ENCODE data around the gene DAB2IP.
A peak's percentile ranks its signal among the peaks of the same experiment; 100 is the strongest.

DAB2IP gene

DNA sequence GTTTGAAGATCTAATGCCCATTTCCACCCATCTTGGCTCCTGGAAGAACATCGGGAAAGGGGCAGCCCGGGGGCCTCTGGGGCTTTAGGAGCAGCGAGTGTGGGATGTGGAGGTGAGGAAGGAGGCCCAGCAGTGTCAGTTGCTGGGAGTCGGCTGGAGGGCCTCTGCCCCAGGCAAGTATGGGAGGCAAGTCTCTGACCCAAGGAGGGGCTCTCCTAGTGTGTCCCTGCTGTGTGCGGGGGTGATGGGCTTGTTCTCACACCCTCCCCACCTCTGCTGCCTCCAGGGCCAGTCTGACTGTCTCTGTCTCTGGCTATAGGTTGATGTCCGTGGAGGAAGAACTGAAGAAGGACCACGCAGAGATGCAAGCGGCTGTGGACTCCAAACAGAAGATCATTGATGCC, 129.7 kb downstream of the DAB2IP start:
- Histone ChIP-seq H3K4me1 (ENCODE audit: insufficient read depth, low read length) (peaks cover 20% of the 10 kb centered on the region), H3K36me3 (ENCODE audit: insufficient read depth, low read length) (peaks cover 68% of the 10 kb centered on the region), H3K27ac (ENCODE audit: low read depth, low read length) (peak overlapping the region; percentile 42), H3K9me3 (ENCODE audit: low read length) (no peaks in the 10 kb centered on the region), H3K27me3 (ENCODE audit: control insufficient read depth in 1 of 2, insufficient read depth in 2 of 2, low read length in 2 of 2) (no peaks in the 10 kb centered on the region), H3K4me3 (ENCODE audit: low read depth in 1 of 2, low read length in 2 of 2) (no peak overlapping the region), H3K9ac (ENCODE audit: low read length) (no peak overlapping the region)

DNA sequence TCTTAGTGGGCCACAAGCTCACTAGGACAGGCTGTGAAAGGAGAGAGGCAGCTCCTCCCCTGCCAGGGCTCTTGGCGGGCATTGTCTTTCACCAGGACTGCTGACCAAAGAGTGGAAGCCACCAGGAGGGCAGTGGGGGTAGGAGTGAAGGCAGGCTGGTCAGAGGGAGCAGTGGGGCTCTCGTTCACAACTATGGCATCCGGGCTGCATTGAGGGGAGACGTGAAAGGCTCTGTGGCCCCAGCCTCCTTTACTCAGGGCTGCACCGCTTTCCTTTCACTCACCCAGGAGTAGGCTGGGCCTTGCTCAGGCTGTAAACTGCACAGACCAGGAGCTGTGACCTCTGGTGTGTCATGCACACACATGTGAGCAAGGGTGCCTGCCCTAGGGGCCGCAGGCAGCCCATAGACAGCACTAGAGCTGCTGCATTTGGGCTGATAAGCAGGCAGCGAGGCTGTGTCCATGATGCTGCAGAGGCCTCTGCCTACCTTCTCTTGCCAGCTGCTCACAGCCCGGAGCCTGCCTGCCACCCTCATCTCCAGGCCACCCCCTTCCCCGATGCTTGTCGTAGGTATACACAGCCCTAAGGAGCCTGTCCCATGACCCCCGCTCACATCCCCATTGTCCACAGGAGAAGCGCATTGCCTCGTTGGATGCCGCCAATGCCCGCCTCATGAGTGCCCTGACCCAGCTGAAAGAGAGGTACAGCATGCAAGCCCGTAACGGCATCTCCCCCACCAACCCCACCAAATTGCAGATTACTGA, 130.4 kb downstream of the DAB2IP start:
- Histone ChIP-seq H3K9me3 (ENCODE audit: low read length) (no peaks in the 10 kb centered on the region), H3K27me3 (ENCODE audit: control insufficient read depth in 1 of 2, insufficient read depth in 2 of 2, low read length in 2 of 2) (no peaks in the 10 kb centered on the region), H3K27ac (ENCODE audit: low read depth, low read length) (no peak overlapping the region), H3K4me3 (ENCODE audit: low read depth in 1 of 2, low read length in 2 of 2) (no peak overlapping the region), H3K9ac (ENCODE audit: low read length) (no peak overlapping the region), H3K4me1 (ENCODE audit: insufficient read depth, low read length) (peaks cover 20% of the 10 kb centered on the region), H3K36me3 (ENCODE audit: insufficient read depth, low read length) (peaks cover 60% of the 10 kb centered on the region)

DNA sequence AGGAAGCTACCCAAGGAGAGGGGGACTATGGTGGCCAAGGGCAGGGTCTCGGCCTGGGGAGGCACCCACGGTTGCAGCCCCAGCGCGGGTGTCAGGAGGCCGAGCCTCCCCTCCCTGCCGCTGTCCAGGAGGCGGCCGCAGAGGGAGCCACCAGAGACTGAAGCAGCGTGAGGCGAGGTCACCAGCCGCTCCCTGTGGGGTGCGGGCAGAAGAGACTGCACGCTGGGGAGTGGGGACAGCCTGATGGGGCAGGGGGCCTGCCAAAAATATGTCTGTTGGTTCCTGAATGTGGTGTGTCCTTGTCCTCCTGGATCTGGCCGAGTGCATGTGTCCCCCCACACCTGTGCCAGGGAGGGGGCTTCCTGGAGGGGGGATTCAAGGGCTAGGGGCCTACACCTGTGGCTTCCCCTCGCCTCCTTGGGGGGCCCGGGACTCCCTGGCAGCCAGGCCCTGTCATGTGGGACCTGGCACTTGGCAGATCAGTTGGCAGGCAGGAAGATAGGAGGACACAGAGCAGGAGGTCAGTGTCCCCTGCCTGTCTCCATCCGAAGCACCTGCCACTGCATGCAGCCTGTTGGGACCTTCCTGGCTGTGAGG, 131.2 kb downstream of the DAB2IP start:
- H3K36me3 ChIP-seq (ENCODE audit: insufficient read depth, low read length) = peaks cover 53% of the 10 kb centered on the region
- no peaks in the 10 kb centered on the region for H3K9me3 ChIP-seq (ENCODE audit: low read length)
- no peak overlapping the region for H3K9ac ChIP-seq (ENCODE audit: low read length)
- peaks cover 20% of the 10 kb centered on the region for H3K4me1 ChIP-seq (ENCODE audit: insufficient read depth, low read length)
- H3K27me3 ChIP-seq (ENCODE audit: control insufficient read depth in 1 of 2, insufficient read depth in 2 of 2, low read length in 2 of 2) = no peaks in the 10 kb centered on the region
- H3K4me3 ChIP-seq (ENCODE audit: low read depth in 1 of 2, low read length in 2 of 2) = no peak overlapping the region
- H3K27ac ChIP-seq (ENCODE audit: low read depth, low read length) = no peak overlapping the region

DNA sequence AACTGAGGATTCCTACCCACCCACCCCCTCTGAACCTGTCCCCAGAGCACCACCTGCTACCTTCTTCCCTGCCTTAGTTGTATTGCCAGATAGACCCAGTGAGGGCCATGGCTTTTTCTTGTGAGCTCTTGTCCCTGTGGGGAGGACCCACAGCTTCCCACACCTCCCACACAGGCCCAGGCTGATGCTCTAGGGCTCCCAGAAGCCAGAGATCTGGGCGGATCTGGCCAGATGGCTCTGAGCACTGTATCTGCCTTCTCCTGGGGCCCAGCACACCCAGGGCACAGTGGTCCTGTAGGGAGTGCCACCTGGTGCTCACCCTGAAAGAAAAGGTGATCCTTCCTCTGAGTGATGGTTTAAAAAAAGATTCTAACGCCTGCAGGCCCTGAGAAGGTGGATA, 131.7 kb downstream of the DAB2IP start:
- Histone ChIP-seq H3K9ac (ENCODE audit: low read length) (no peak overlapping the region), H3K4me3 (ENCODE audit: low read depth in 1 of 2, low read length in 2 of 2) (no peak overlapping the region), H3K4me1 (ENCODE audit: insufficient read depth, low read length) (peaks cover 20% of the 10 kb centered on the region), H3K9me3 (ENCODE audit: low read length) (no peaks in the 10 kb centered on the region), H3K27me3 (ENCODE audit: control insufficient read depth in 1 of 2, insufficient read depth in 2 of 2, low read length in 2 of 2) (no peaks in the 10 kb centered on the region), H3K27ac (ENCODE audit: low read depth, low read length) (peak overlapping the region; percentile 20), H3K36me3 (ENCODE audit: insufficient read depth, low read length) (peaks cover 49% of the 10 kb centered on the region)

DNA sequence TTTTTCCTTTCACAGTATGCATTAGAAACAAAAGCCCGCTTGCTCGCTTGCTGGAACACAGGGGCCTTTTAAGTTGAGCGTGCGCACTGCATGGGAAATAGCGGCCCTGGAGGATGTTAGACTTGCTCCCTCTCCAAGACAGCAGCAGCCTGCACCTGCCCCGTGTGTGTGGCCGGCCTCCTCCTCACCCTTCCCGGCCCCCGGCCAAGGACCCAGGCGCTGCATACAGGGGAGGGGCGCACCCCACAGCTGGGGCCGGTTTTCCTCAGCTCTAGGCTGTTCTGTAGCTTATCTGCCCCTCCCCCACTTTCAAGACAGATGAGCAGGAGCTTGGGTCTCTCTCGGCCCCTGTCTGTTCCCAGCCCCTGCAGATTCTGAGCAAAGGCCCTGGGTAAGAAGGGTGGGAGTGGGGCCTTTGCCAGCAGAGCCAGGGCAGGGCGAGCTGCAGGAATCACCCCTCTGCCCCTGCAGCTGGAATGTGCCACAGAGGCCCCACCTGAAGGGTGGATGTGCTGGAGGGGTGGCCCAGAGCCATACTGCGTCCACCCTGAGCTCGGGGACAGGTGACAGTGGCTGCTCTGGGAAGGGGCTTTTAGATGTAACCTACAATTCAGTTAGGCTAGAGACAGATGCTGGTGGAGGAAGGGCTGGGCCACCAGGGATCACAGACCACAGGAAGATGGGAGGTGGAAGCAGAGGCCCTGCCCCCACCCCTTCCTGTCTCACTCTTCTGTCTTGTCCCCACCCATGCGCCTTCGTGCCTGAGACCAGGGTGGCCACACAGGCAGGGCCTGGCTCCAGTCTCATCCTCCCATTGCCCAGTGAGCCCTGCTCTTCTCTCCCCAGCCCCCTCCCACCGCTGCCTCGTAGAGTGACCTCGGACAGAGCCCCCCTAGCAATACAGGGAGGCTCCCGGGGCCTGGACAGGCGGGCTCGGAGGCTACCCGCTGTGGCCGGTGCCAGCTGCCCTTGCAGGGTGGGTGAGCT, 132.4 kb downstream of the DAB2IP start:
- Histone ChIP-seq H3K4me1 (ENCODE audit: insufficient read depth, low read length) (peaks cover 14% of the 10 kb centered on the region), H3K27me3 (ENCODE audit: control insufficient read depth in 1 of 2, insufficient read depth in 2 of 2, low read length in 2 of 2) (no peaks in the 10 kb centered on the region), H3K27ac (ENCODE audit: low read depth, low read length) (peak overlapping the region; percentile 20), H3K4me3 (ENCODE audit: low read depth in 1 of 2, low read length in 2 of 2) (no peak overlapping the region), H3K9me3 (ENCODE audit: low read length) (no peaks in the 10 kb centered on the region), H3K9ac (ENCODE audit: low read length) (no peak overlapping the region), H3K36me3 (ENCODE audit: insufficient read depth, low read length) (peaks cover 45% of the 10 kb centered on the region)

DNA sequence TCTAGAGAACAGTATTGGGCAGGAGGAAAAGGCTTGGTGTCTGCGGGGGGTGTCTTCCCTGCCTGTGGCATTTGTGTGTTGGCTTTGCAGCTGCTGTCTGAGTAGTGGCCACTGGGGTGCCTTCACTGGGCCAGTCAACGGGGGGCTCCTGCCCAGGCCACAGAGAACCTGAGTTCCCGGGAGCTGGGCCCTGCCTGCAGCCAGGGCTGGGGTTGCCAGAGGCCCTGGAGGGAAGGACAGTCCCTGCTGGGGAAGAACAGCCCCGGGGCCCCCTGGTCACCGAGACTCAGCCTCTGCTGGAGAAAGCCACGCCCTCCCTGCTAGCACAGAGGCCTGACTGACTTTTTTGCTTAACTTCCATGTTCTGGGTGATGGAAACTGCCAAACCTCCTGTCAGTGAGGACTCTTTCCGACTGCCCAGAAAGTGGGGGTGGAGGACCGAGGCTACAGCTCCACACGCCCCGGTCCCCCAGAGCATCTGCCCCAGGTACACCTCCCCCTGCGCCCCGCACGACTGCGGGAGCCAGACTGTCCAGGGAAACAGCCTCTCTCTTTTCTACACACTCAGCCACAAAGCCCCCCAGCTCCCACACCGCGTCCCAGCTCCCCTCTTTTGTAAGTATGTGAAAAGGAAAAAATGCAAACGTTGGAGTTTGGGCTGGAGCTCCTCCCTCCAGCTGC, 133.4 kb downstream of the DAB2IP start:
- Histone ChIP-seq H3K36me3 (ENCODE audit: insufficient read depth, low read length) (peaks cover 45% of the 10 kb centered on the region), H3K4me1 (ENCODE audit: insufficient read depth, low read length) (peaks cover 4% of the 10 kb centered on the region), H3K9ac (ENCODE audit: low read length) (no peak overlapping the region), H3K9me3 (ENCODE audit: low read length) (no peaks in the 10 kb centered on the region), H3K27me3 (ENCODE audit: control insufficient read depth in 1 of 2, insufficient read depth in 2 of 2, low read length in 2 of 2) (no peaks in the 10 kb centered on the region), H3K27ac (ENCODE audit: low read depth, low read length) (no peak overlapping the region), H3K4me3 (ENCODE audit: low read depth in 1 of 2, low read length in 2 of 2) (no peak overlapping the region)

DNA sequence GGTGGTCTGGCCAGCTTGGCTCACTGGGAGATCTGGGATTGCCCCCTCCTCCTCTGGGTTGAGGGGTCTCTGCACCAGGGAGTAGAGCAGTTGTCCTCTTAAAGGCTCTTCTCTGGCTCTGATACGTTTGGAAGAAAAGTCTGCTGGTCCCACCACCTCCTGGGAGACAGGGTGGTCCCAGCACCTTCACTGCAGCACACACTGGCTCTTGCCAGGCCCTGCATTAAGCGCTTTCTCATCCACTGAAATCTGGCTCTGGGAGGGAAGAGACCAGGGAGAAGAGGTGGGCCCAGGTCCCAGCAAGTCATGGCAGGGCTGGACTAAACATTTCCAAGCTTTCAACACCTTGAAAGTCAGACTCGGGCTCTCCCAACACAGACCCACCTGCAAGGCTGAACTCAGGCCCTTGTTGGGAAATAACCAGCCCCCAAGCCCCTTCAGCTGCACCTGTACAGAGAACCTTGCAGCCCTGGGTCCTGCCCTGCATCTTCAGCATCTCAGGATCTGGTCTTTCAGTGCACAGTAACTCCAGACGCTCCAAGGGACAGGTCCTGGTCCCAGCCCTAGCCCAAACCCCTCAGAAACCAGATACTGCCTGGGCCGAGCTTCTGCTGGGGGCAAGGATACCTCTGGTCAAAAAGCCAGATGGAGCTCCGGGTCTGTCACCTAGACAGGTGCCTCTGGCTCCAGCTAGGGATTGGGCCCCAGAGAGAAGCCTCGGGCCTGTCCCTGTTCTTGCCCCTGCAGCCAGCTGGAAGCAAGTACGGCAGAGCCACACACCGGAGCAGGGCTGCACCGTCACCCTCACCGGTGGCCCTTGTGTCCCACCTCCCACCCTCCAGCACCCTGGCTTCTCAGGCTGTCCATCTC, 134.5 kb downstream of the DAB2IP start:
- Histone ChIP-seq H3K27me3 (ENCODE audit: control insufficient read depth in 1 of 2, insufficient read depth in 2 of 2, low read length in 2 of 2) (no peaks in the 10 kb centered on the region), H3K9me3 (ENCODE audit: low read length) (no peaks in the 10 kb centered on the region), H3K27ac (ENCODE audit: low read depth, low read length) (no peak overlapping the region), H3K4me1 (ENCODE audit: insufficient read depth, low read length) (no peaks in the 10 kb centered on the region), H3K36me3 (ENCODE audit: insufficient read depth, low read length) (peaks cover 38% of the 10 kb centered on the region), H3K4me3 (ENCODE audit: low read depth in 1 of 2, low read length in 2 of 2) (no peak overlapping the region), H3K9ac (ENCODE audit: low read length) (no peak overlapping the region)

- Histone ChIP-seq H3K4me1 (ENCODE audit: insufficient read depth, low read length) (no peaks in the 10 kb centered on the region), H3K27ac (ENCODE audit: low read depth, low read length) (no peak overlapping the region), H3K9ac (ENCODE audit: low read length) (no peak overlapping the region), H3K36me3 (ENCODE audit: insufficient read depth, low read length) (peaks cover 31% of the 10 kb centered on the region), H3K27me3 (ENCODE audit: control insufficient read depth in 1 of 2, insufficient read depth in 2 of 2, low read length in 2 of 2) (no peaks in the 10 kb centered on the region), H3K9me3 (ENCODE audit: low read length) (no peaks in the 10 kb centered on the region), H3K4me3 (ENCODE audit: low read depth in 1 of 2, low read length in 2 of 2) (no peak overlapping the region)
Observed at GRCh38 chr9:121786543-121786948, 135.1 kb downstream of the DAB2IP start.

DNA sequence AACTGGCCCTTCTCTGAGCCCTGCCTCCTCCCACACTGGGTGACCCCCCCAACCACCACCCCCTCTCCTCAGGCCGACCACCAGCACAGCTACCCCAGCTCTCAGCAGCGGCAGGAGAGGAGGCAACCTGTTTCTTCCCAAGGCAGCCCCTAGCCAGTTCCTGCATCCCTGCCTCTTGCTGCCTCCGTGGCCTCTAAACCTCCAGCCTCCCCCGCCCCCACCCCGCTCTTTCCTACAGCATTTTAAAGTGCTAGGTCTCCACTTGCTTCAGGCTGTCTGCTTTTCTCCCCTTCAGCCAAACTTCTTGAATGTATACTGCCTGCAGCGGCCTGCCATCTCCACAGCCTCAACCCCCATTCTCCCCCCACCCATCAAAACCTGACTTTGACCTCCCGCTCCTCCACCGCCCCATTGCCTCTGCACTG, 135.6 kb downstream of the DAB2IP start:
- Histone ChIP-seq H3K27ac (ENCODE audit: low read depth, low read length) (no peak overlapping the region), H3K36me3 (ENCODE audit: insufficient read depth, low read length) (peaks cover 27% of the 10 kb centered on the region), H3K4me1 (ENCODE audit: insufficient read depth, low read length) (no peaks in the 10 kb centered on the region)

DNA sequence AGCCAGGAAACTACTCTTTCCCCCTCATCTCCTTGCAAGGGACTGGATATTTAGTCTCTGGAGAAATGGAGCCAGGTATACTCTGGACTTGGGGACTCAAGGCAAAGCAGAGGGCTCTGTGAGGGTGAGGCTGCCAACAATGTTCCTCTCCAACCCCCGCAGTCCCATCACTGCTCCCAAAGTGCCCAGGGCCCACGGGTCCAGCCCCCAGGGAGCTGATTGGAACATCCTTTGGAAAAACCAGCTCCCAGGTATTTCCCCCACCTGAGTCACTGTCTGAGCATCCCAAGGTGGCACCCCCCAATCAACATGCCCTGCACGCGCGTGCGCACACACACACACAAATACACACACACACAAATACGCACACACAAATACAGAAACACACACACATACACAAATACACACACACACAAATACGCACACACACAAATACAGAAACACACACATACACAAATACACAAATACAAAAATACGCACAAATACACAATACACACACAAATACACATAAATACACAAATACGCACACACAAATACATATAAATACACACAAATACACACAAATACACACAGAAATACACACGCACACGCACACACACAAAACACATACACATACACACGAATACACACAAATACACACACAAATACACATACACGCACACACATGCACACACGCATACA, 137.4 kb downstream of the DAB2IP start:
- Histone ChIP-seq H3K27me3 (ENCODE audit: control insufficient read depth in 1 of 2, insufficient read depth in 2 of 2, low read length in 2 of 2) (no peaks in the 10 kb centered on the region), H3K4me1 (ENCODE audit: insufficient read depth, low read length) (no peaks in the 10 kb centered on the region), H3K9me3 (ENCODE audit: low read length) (no peaks in the 10 kb centered on the region), H3K9ac (ENCODE audit: low read length) (no peak overlapping the region), H3K4me3 (ENCODE audit: low read depth in 1 of 2, low read length in 2 of 2) (no peak overlapping the region), H3K36me3 (ENCODE audit: insufficient read depth, low read length) (peaks cover 9% of the 10 kb centered on the region), H3K27ac (ENCODE audit: low read depth, low read length) (no peak overlapping the region)

More for the DNA sequence above, 135.6 kb downstream of the DAB2IP start:
- no peaks in the 10 kb centered on the region for H3K27me3 ChIP-seq (ENCODE audit: control insufficient read depth in 1 of 2, insufficient read depth in 2 of 2, low read length in 2 of 2)
- H3K4me3 ChIP-seq (ENCODE audit: low read depth in 1 of 2, low read length in 2 of 2) = no peak overlapping the region
- H3K9ac ChIP-seq (ENCODE audit: low read length) = no peak overlapping the region
- H3K9me3 ChIP-seq (ENCODE audit: low read length) = no peaks in the 10 kb centered on the region

Data from muscle layer of colon (tissue), 2 donors.